ENCODE results near the gene STMP1. TPM values are rescaled to one million over a fixed set of nuclear protein-coding genes. Genes with fewer than 3 reads are reported as not detected.

The STMP1 gene
- total and polyA plus RNA-seq, 2 experiments from 2014 or later: 23.0 to 78.4 TPM

Small RNA genes within 50 kb of the gene (small RNA-seq; reads per million reads assigned to genes)
- not detected for gene RNU6-1154P (ENCODE audit: low replicate concordance)

Other genes starting within 250 kb of the STMP1 start
- 18.9 and 21.2 TPM in 2 replicates for gene CNOT4, start 152.4 kb upstream of the STMP1 start, total RNA-seq (2014; rRNA removed; shearing (Covaris generic))
- 22.8 and 26.2 TPM in 2 replicates for gene CNOT4, start 152.4 kb upstream of the STMP1 start, polyA plus RNA-seq (2016; fragmentation: Nextera tagmentation; extraction: Ambion mirVana)
- 193 and 212 TPM in 2 replicates for gene NUP205, start 104.6 kb upstream of the STMP1 start, total RNA-seq (2014; rRNA removed; shearing (Covaris generic))
- 150 and 152 TPM in 2 replicates for gene NUP205, start 104.6 kb upstream of the STMP1 start, polyA plus RNA-seq (2016; fragmentation: Nextera tagmentation; extraction: Ambion mirVana)
- gene SLC13A4, start 65.7 kb downstream of the STMP1 start, total RNA-seq (2014; rRNA removed; shearing (Covaris generic)): 1.7 and 2.4 TPM in 2 replicates
- gene SLC13A4, start 65.7 kb downstream of the STMP1 start, polyA plus RNA-seq (2016; fragmentation: Nextera tagmentation; extraction: Ambion mirVana): 2.3 TPM in 2 replicates
- gene FAM180A, start 86.3 kb downstream of the STMP1 start, total RNA-seq (2014; rRNA removed; shearing (Covaris generic)): not detected in 2 replicates
- not detected in 2 replicates for gene FAM180A, start 86.3 kb downstream of the STMP1 start, polyA plus RNA-seq (2016; fragmentation: Nextera tagmentation; extraction: Ambion mirVana)